HG03457 (cell line): ENCODE measurements around the gene MAPK1.

Experiments
- ATAC-seq: cut with Tn5 transposase; IDR thresholded peaks from one replicate; pipeline ENCODE4 v1.9.1; 2021; ENCODE audit warnings: moderate number of reproducible peaks; ENCODE audit not compliant: unreplicated experiment

Gene MAPK1

GRCh38 chr22:21709688-21710087 is 157.8 kb downstream of the MAPK1 start:
- no peak for ATAC-seq

GRCh38 chr22:21708960-21709359 is 158.5 kb downstream of the MAPK1 start:
- ATAC-seq = no peak

GRCh38 chr22:21707677-21708076 is 159.8 kb downstream of the MAPK1 start:
- no peak for ATAC-seq
